GM12874 (cell line): ENCODE data around the gene POLR3B.

Experiments used
- TF ChIP-seq, protein P1 (sequence below): IDR thresholded peaks from 2 replicates; pipeline ENCODE4 v1.5.1; 2011; ENCODE audit warnings: low read depth, mild to moderate bottlenecking, control low read depth, low read length, moderate library complexity; ENCODE audit not compliant: insufficient read depth

The POLR3B gene

DNA sequence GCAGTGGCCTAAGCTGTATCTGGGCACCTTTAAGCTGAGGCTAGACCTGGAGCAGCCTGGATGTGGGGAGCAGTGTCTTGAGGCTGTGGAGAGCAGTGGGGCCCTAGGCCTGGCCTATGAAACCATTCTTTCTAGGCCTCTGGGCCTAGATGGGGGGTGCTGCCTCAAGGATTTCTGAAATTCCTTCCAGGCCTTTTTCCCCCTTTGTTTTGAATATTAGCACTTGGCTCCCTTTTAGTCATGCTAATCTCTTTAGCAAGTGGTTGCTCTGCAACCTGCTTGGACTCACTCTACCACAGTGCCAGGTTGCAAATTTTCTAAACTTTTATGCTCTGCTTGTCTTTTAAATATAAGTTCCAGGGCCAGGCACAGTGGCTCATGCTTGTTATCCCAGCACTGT lies 183.7 kb downstream of the POLR3B start:
- TF ChIP-seq, protein P1, sequence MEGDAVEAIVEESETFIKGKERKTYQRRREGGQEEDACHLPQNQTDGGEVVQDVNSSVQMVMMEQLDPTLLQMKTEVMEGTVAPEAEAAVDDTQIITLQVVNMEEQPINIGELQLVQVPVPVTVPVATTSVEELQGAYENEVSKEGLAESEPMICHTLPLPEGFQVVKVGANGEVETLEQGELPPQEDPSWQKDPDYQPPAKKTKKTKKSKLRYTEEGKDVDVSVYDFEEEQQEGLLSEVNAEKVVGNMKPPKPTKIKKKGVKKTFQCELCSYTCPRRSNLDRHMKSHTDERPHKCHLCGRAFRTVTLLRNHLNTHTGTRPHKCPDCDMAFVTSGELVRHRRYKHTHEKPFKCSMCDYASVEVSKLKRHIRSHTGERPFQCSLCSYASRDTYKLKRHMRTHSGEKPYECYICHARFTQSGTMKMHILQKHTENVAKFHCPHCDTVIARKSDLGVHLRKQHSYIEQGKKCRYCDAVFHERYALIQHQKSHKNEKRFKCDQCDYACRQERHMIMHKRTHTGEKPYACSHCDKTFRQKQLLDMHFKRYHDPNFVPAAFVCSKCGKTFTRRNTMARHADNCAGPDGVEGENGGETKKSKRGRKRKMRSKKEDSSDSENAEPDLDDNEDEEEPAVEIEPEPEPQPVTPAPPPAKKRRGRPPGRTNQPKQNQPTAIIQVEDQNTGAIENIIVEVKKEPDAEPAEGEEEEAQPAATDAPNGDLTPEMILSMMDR, result no peak

DNA sequence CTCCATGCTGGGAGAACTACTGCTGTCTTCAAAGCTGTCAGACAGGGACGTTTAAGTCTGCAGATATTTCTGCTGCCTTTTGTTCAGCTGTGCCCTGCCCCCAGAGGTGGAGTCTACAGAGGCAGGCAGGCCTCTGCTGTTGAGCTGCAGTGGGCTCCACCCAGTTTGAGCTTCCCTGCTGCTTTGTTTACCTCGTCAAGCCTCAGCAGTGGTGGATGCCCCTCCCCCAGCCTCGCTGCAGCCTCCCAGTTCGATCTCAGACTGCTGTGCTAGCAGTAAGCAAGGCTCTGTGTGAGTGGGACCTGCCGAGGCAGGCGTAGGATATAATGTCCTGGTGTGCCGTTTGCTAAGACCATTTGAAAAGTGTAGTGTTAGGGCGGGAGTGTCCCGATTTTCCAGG lies 193.9 kb downstream of the POLR3B start:
- TF ChIP-seq, protein P1, result no peak

DNA sequence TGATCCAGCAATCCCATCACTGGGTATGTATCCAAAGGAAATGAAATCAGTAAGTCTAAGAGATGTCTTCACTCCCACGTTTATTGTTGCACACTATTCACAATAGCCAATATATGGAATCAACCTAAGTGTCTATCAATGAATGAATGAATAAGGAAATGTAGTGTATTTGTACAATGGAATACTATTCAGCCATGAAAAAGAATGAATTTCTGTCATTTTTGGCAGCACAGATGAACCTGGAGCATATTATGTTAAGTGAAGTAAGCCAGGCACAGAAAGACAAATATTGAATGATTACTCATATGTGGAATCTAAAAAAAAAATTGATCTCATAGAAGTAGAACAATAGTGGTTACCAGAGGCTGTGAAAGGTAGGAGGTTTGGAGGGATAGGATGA lies 194.7 kb downstream of the POLR3B start:
- TF ChIP-seq, protein P1, result no peak
